Urothelium cell line (cell line): Measurements from ENCODE around the gene COPS6.

Experiments
- DNase-seq: peaks from one replicate; pipeline ENCODE4 v3.0.0; 2011; ENCODE audit warnings: low spot score, mixed read lengths
- FAIRE-seq: peaks from 2 replicates; lab custom pipeline; 2011; peaks lifted over from hg19 to GRCh38; lab: Jason Lieb, UNC

Gene COPS6

DNA sequence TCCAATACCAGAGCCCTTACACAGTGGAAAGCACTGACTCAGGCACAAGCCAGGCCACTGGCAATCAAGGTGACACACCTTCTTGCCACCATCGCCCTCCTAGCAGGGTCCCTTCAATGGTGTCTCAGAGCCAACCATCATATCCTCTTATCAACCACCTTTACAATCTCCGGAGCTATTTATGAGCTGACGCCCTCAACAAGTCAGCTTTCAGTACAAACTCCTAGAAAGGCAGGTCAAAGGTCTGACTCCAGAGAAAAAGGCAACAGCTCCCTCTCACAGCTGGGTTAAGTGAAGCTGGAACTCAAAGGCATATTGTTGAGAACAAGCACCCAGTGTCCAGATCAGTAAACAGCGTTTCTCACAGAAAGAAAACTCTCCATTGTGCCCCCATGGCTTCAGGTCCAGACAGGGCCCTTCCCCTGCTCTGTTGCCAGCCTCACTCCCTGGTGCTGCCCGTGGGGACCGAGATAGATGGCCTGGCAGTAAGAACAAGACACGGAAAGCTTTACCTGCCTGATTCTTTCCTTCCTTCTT, 9.7 kb upstream of the COPS6 start:
- no peak for FAIRE-seq

DNA sequence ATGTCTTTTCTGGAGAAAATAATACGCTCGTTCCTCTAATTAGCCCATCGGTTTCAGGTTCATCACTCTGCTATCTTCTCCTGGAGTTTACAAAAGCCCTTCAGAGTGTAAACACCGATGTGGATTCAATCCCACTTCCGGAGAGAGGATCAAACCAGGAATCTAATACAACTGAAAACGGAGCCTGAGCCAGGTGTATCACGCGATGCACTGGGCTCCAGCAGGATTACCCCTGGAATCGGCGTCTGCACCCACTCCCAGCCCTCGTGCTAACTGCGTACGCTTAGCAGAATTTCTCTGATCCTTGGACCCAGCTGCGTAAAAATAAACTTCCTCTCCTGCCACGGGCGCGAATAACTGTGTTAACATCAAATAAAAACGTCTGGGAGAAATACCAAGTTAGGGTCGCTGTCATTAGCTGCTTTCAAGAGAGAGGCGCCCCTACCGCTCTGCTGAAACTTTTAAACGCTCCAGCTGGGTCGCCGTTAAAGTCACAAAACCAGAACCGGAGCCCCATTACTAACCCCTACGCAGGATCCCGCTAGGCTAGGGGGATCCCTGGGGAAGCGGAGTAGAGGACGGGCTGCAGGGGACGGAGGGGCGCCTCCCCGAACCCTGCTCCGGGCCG, 7.7 kb upstream of the COPS6 start:
- no peak for FAIRE-seq
- DNase-seq = no peak

More for the DNA sequence above, 9.7 kb upstream of the COPS6 start:
- no peak for DNase-seq

- DNase-seq (peak; percentile 100), FAIRE-seq (peak; percentile 98)
Observed at GRCh38 chr7:100081535-100082102, 7.2 kb upstream of the COPS6 start, which contains the start of gene ZNF3. ZNF3 (minus strand) TSS chr7:100081723; CDS start chr7:100077357, 4,366 bp downstream.

- FAIRE-seq (no peak), DNase-seq (no peak)
Observed at GRCh38 chr7:100082978-100083377, 5.8 kb upstream of the COPS6 start.

DNA sequence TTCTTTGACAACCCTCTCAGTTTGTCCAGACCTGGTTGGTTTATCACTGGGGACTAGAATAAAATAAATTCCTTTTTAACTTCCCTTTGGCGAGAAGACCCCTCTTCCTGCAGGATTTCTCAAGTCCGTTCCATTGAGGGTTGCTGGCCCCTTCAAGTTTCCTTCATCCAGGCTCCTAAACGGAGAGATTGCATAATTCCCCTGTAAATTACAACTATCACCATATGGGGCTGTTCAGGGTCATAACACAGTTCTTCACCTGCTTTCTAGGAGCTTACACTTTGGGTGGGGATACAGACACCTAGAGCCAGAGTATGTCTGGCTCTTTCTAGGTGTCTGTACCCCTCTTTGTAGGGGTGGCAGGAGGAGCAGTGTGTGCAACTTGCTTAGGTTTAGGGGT, 3.3 kb upstream of the COPS6 start:
- FAIRE-seq (no peak), DNase-seq (no peak)

DNA sequence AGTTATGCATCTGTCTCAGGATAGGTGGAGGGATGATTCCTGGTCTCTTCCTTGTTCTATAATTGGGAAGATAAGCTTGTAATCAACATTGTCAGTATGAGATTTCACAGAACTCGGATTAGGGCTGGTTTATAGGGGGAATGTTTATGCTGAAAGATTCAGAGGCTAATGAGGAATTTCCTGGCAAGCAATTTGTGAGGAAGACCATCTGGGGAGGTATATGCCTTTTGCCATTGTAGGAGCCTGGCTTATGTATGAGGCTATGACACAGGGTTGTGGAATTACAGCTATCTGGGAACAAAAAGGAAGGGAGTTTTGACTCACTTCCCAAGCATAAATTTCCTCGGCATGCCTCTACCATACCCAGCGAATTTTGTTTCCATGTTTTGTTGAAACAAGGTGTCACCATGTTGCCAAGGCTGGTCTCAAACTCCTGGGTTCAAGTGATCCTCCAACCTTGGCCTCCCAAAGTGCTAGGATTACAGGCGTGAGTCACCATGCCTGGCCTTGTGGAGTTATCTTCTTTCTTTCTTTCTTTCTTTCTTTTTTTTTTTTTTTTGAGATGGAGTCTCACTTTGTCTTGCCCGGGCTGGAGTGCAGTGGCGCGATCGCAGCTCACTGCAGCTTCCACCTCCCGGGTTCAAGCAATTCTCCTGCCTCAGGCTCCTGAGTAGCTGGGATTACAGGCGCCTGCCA, 1.6 kb upstream of the COPS6 start:
- FAIRE-seq (no peak), DNase-seq (peak; percentile 60)

DNA sequence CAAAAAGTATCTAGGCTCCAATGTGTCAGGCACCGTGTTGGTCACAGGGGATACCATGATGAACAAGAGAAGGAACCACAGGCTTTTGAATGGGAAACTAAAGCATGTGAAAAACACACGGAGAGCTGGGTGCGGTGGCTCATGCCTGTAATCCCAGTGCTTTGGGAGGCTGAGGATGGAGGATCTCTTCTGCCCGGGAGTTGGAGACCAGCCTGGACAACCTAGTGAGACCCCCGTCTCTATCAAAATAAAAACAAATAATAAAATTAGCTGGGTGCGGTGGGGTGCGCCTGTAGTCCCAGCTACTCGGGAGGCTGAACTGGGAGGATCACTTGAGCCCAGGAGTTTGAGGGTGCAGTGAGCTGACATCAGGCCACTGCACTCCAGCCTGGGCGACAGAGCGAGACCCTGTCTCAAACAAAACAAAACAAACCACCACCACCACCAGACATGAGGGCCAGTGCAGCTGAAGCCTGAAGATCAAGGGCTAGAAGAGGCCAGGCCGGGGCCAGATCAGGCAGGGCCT, 611 bp upstream of the COPS6 start:
- DNase-seq = no peak
- no peak for FAIRE-seq

DNA sequence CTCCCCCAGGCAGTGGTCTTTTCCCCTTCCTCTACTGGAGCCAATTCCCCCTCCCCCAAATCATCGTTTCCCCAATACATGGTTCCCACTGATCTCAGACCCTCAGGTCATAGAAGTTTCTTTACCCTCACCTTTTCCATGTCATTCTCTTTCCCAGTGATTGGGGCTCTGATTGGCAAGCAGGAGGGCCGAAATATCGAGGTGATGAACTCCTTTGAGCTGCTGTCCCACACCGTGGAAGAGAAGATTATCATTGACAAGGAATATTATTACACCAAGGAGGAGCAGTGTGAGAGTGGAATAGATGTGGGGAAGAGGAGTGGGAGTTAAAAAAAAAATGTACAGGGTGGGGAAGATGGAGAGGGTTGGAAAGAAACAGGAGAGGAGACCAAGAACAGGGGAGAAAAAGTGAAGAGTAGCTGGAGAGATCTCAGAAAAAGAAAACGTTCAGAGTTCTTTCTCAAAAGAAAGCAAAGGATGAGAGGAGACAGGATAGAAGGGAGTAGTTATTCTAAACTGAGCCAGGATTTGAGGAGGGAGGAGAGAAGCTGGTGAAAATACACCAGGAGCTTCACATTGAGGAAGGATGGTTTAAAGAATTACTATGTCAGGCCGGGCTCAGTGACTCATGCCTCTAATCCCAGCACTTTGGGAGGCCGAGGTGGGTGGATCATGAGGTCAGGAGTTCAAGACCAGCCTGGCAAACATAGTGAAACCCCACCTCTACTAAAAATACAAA, 858 bp downstream of the COPS6 start:
- DNase-seq = no peak
- no peak for FAIRE-seq

- FAIRE-seq (no peak), DNase-seq (no peak)
Observed at GRCh38 chr7:100090527-100091410, 2.0 kb downstream of the COPS6 start.

DNA sequence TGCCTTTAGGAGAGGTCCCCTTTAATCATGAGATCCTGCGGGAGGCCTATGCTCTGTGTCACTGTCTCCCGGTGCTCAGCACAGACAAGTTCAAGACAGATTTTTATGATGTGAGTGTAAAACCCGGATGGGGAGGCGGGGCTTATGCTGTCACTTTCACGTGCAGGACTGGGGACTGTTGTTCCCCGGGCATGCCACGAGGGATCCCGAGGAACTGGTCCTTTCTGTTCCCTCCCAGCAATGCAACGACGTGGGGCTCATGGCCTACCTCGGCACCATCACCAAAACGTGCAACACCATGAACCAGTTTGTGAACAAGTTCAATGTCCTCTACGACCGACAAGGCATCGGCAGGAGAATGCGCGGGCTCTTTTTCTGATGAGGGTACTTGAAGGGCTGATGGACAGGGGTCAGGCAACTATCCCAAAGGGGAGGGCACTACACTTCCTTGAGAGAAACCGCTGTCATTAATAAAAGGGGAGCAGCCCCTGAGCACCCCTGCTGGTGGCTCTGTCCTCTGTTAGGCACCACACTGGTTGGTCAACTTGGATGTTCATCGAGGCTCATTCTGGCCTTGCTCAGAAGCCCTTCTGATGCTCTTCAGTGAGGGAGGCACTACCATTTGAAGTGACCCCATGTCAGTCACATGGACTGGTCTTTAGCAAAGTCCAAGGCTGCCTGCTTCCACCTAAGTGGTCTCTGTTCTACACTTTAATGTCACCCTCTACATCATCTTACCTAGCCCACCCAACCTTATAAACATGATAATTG, 2.8 kb downstream of the COPS6 start:
- FAIRE-seq (no peak), DNase-seq (no peak)

DNA sequence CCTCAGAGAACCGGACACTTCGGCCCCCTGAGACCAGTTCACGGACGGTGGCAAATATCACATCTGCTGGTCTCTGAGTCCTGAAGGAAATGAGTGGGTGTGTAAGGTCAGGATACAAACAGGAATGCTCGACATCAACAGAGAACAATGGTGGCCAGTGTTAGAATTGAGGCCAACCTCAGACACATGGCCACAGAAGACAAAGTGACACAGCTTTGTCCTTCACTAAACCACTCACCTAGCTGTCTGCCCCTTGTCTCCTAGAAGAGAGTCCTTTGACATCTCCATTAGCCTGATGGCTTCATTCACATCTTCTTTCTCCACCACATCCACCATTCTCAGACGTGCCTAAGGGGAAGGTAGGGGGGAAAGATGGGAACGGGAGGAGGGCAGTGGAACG, 4.3 kb downstream of the COPS6 start:
- DNase-seq = no peak
- peak; percentile 23 for FAIRE-seq

GRCh38 chr7:100093498-100093897, 4.7 kb downstream of the COPS6 start:
- FAIRE-seq (no peak), DNase-seq (no peak)

- FAIRE-seq = no peak
- no peak for DNase-seq
Observed at GRCh38 chr7:100093925-100094486, 5.2 kb downstream of the COPS6 start.

DNA sequence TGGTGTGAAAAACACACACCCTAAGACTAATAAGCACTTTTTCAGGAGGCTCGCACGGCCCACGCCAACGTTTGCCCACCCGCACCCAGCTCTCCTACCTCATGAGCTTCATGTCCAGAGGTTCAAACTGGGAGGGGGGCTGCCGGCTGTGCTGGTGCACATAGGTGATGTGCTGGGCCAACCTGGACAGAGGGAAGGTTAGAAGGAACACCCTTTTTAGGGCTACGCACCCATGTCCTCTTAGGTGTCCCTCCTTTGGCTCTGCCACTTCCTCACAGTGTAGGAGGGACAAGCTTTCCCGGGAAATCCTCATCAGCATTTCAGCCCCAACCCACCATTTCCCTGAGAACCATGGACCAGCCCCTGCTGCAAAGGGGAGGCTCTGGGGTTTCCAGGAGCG, 6.5 kb downstream of the COPS6 start:
- DNase-seq (no peak), FAIRE-seq (no peak)

DNA sequence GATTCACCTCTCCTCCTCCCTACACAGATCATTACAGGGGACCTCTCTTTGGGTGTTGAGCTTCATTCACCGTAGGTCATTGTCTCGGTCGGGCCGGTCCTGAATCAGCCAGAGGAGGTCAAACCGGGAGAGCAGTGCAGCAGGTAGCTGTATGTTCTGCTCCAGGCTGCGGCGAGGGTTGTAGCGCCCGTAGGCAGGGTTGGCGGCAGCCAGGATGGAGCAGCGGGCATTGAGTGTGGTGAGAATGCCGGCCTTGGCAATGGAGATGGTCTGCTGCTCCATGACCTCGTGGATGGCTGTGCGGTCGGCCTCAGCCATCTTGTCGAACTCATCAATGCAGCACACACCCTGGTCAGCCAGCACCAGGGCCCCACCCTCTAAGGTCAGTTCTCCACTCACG, 6.9 kb downstream of the COPS6 start:
- FAIRE-seq (no peak), DNase-seq (no peak)

- FAIRE-seq (no peak), DNase-seq (no peak)
Observed at GRCh38 chr7:100098913-100099312, 10.1 kb downstream of the COPS6 start.

DNA sequence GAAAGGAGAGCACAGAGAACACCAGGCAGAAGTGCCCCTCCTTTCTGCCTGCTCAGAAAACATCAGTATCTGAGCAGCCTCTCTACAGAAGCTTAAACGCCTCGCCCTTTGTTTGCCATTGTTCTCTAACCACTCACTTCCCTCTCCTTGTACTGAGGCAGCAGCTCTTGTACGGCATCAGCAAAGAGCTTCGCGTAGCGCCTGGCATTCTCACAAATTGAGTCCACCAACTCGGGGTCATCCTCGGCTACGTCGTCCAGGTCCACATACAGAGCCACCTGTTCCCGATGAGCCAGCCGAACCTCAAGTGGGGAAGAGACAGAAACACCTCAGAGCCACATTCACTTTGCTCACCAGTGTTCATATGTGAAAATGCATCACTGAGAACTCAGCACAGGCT, 10.7 kb downstream of the COPS6 start:
- no peak for DNase-seq
- FAIRE-seq = no peak

- DNase-seq (peak; percentile 98), FAIRE-seq (peak; percentile 92)
Observed at GRCh38 chr7:100100420-100101015, 11.7 kb downstream of the COPS6 start.
